Loucy (cell line): ENCODE data around the gene OR8B8.

Source experiments
- H2AFZ ChIP-seq: fragments of 200-600 bp; sonication (generic); 2 replicates; pipeline ENCODE4 v1.6.0; 2016; ENCODE audit warnings: antibody characterized with exemption, mild to moderate bottlenecking, low read length, moderate library complexity
- H3F3A ChIP-seq: fragments of 200-600 bp; 2 replicates; pipeline ENCODE4 v1.6.0; 2016; ENCODE audit warnings: antibody characterized with exemption, low read depth, mild to moderate bottlenecking
- H3K27me3 ChIP-seq: fragments of 200-600 bp; sonication (generic); 2 replicates; pipeline ENCODE4 v1.6.1; 2014; ENCODE audit warnings: low read length, mild to moderate bottlenecking; ENCODE audit not compliant: insufficient read depth, poor library complexity, severe bottlenecking
- H3K36me3 ChIP-seq: fragments of 200-600 bp; sonication (generic); 2 replicates; pipeline ENCODE4 v1.6.1; 2016; ENCODE audit warnings: low read length; ENCODE audit not compliant: insufficient read depth
- H3K4me1 ChIP-seq: fragments of 200-600 bp; sonication (generic); 2 replicates; pipeline ENCODE4 v1.5.1; 2014; ENCODE audit warnings: low read length, mild to moderate bottlenecking; ENCODE audit not compliant: insufficient read depth, poor library complexity, severe bottlenecking
- H3K4me2 ChIP-seq: fragments of 200-600 bp; sonication (generic); 2 replicates; pipeline ENCODE4 v1.6.0; 2014; ENCODE audit warnings: antibody characterized with exemption, low read length, low read depth, mild to moderate bottlenecking; ENCODE audit not compliant: poor library complexity, severe bottlenecking
- H3K4me3 ChIP-seq: fragments of 200-600 bp; sonication (generic); 2 replicates; pipeline ENCODE4 v1.5.1; 2014; ENCODE audit warnings: low read length, mild to moderate bottlenecking, mixed read lengths; ENCODE audit not compliant: poor library complexity, severe bottlenecking
- H3K79me2 ChIP-seq: fragments of 200-600 bp; sonication (generic); 2 replicates; pipeline ENCODE4 v1.6.1; 2014; ENCODE audit warnings: low read length; ENCODE audit not compliant: insufficient read depth
- H3K9ac ChIP-seq: fragments of 200-600 bp; sonication (generic); 2 replicates; pipeline ENCODE4 v1.6.0; 2014; ENCODE audit warnings: mild to moderate bottlenecking, low read depth, low read length, moderate library complexity; ENCODE audit not compliant: poor library complexity, severe bottlenecking
- H3K9me2 ChIP-seq: fragments of 200-600 bp; sonication (generic); replicated peaks from 2 replicates; pipeline ENCODE4 v1.6.1; 2016; ENCODE audit warnings: low read depth, low read length, mixed read lengths
- H3K9me3 ChIP-seq: fragments of 200-600 bp; sonication (generic); 2 replicates; pipeline ENCODE4 v1.6.1; 2014; ENCODE audit warnings: mild to moderate bottlenecking, antibody characterized with exemption, low read length, low read depth; ENCODE audit not compliant: insufficient read depth
- H4K20me1 ChIP-seq: fragments of 200-600 bp; sonication (generic); 2 replicates; pipeline ENCODE4 v1.6.0; 2014; ENCODE audit warnings: antibody characterized with exemption, low read length, mild to moderate bottlenecking; ENCODE audit not compliant: insufficient read depth, poor library complexity, severe bottlenecking
- CTCF ChIP-seq: fragments of 200-600 bp; sonication (generic); conservative IDR thresholded peaks from 2 replicates; pipeline ENCODE4 v1.5.1; 2014; ENCODE audit warnings: mild to moderate bottlenecking, antibody characterized with exemption, low read length
- EZH2phosphoT487 ChIP-seq: fragments of 200-600 bp; IDR thresholded peaks from 2 replicates; pipeline ENCODE4 v1.6.1; 2018; ENCODE audit warnings: antibody characterized with exemption, mild to moderate bottlenecking, moderate library complexity, borderline replicate concordance

The OR8B8 gene

GRCh38 chr11:124442442-124442841 lies 3.1 kb downstream of the OR8B8 start:
- Histone ChIP-seq H4K20me1 (no peaks in the 10 kb centered on the region), H3K36me3 (no peaks in the 10 kb centered on the region), H3K9ac (no peak overlapping the region), H2AFZ (no peak overlapping the region), H3K9me2 (no peaks in the 10 kb centered on the region), H3K9me3 (no peaks in the 10 kb centered on the region), H3K4me1 (no peaks in the 10 kb centered on the region), H3K4me3 (no peak overlapping the region), H3F3A (no peaks in the 10 kb centered on the region), H3K27me3 (no peaks in the 10 kb centered on the region), H3K79me2 (no peaks in the 10 kb centered on the region), H3K4me2 (no peak overlapping the region)
- TF ChIP-seq CTCF (no peak), EZH2phosphoT487 (no peak)

- Histone ChIP-seq H3K9me2 (no peaks in the 10 kb centered on the region), H3F3A (no peaks in the 10 kb centered on the region), H3K27me3 (no peaks in the 10 kb centered on the region), H3K79me2 (no peaks in the 10 kb centered on the region), H3K9me3 (no peaks in the 10 kb centered on the region), H3K9ac (no peak overlapping the region), H3K4me3 (no peak overlapping the region), H3K4me1 (no peaks in the 10 kb centered on the region), H3K36me3 (no peaks in the 10 kb centered on the region), H4K20me1 (no peaks in the 10 kb centered on the region), H3K4me2 (no peak overlapping the region), H2AFZ (no peak overlapping the region)
- TF ChIP-seq CTCF, result no peak
- TF ChIP-seq EZH2phosphoT487, result no peak
Measured at GRCh38 chr11:124441519-124441918, 4.0 kb downstream of the OR8B8 start.

DNA sequence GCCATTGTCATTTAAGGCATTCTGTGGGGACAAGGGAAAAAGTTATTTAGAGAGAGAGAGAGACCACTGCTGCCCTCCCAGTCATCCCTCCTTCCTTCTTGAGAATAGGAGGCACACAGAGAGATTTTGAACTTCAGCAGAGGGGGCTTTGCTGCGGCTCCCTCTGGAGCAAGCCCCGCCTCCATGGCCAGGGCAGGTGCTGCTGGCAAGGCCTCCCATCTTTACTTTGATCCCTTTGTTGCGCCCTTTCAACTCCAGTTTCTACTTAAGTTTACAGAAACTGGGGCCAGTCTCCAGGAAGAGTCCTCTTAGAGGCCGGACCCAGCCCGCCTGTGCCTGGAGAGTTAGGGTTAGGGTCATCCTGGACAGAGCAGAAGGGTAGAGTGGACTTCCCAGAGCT lies 4.4 kb downstream of the OR8B8 start:
- Histone ChIP-seq H3K27me3 (no peaks in the 10 kb centered on the region), H3F3A (no peaks in the 10 kb centered on the region), H3K36me3 (no peaks in the 10 kb centered on the region), H2AFZ (no peak overlapping the region), H3K9me2 (no peaks in the 10 kb centered on the region), H3K79me2 (no peaks in the 10 kb centered on the region), H4K20me1 (no peaks in the 10 kb centered on the region), H3K4me2 (no peak overlapping the region), H3K9me3 (no peaks in the 10 kb centered on the region), H3K4me3 (no peak overlapping the region), H3K4me1 (no peaks in the 10 kb centered on the region), H3K9ac (no peak overlapping the region)
- TF ChIP-seq EZH2phosphoT487 (no peak), CTCF (no peak)
